Keratinocyte (primary cell): ENCODE results near the gene MSANTD3. TPM values are rescaled to one million over a fixed set of nuclear protein-coding genes. Genes with fewer than 3 reads are reported as not detected.

Experiments used
- DNase-seq: peaks from one replicate; pipeline ENCODE4 v3.0.0-alpha.2; 2011; ENCODE audit warnings: low read depth, missing footprints, low spot score
- FAIRE-seq: peaks from 2 replicates; lab custom pipeline; 2011; peaks lifted over from hg19 to GRCh38; lab: Jason Lieb, UNC
- H2AFZ ChIP-seq: 2 replicates; pipeline ENCODE4 v1.6.0; 2012; ENCODE audit warnings: low read length, control low read depth, inconsistent platforms; ENCODE audit not compliant: control insufficient read depth
- H3K27ac ChIP-seq: 2 replicates; pipeline ENCODE4 v1.5.1; 2011; ENCODE audit warnings: low read length; ENCODE audit not compliant: control insufficient read depth, insufficient read depth
- H3K27me3 ChIP-seq: 3 replicates; pipeline ENCODE4 v1.6.0; 2011; ENCODE audit warnings: low read length; ENCODE audit not compliant: control insufficient read depth, insufficient read depth; ENCODE audit errors: extremely low read depth
- H3K36me3 ChIP-seq, 2 experiments: 2 replicates in 1 of 2; 3 replicates in 1 of 2; pipeline ENCODE4 v1.5.1; 2011; ENCODE audit warnings: low read length in 2 of 2, mild to moderate bottlenecking in 1 of 2; ENCODE audit not compliant: control insufficient read depth in 2 of 2, insufficient read depth in 2 of 2; ENCODE audit errors: extremely low read depth in 1 of 2
- H3K4me1 ChIP-seq: 3 replicates; pipeline ENCODE4 v1.5.1; 2011; ENCODE audit warnings: low read length; ENCODE audit not compliant: control insufficient read depth, insufficient read depth; ENCODE audit errors: extremely low read depth
- H3K4me2 ChIP-seq: 3 replicates; pipeline ENCODE4 v1.6.0; 2011; ENCODE audit warnings: low read depth, low read length; ENCODE audit not compliant: control insufficient read depth, insufficient read depth; ENCODE audit errors: extremely low read depth
- H3K4me3 ChIP-seq, 3 experiments: fragments of 200-600 bp in 1 of 3; sonication (generic) in 1 of 3; 2 replicates in 2 of 3; 3 replicates in 1 of 3; pipeline ENCODE4 v1.5.1; 2011 to 2016; ENCODE audit warnings: low read length in 3 of 3, mild to moderate bottlenecking in 3 of 3, control low read depth in 2 of 3, inconsistent platforms in 1 of 3, low read depth in 1 of 3, mixed read lengths in 1 of 3, mixed run types in 1 of 3, moderate library complexity in 1 of 3; ENCODE audit not compliant: control insufficient read depth in 2 of 3, insufficient read depth in 2 of 3; ENCODE audit errors: extremely low read depth in 1 of 3
- H3K79me2 ChIP-seq: 2 replicates; pipeline ENCODE4 v1.6.0; 2012; ENCODE audit warnings: low read length; ENCODE audit not compliant: control insufficient read depth, insufficient read depth
- H3K9ac ChIP-seq: 3 replicates; pipeline ENCODE4 v1.6.0; 2011; ENCODE audit warnings: low read length; ENCODE audit not compliant: control insufficient read depth, insufficient read depth; ENCODE audit errors: extremely low read depth
- H3K9me1 ChIP-seq: 3 replicates; pipeline ENCODE4 v1.6.0; 2011; ENCODE audit warnings: low read length; ENCODE audit not compliant: control insufficient read depth, insufficient read depth; ENCODE audit errors: extremely low read depth
- H3K9me3 ChIP-seq: 2 replicates; pipeline ENCODE4 v1.5.1; 2012; ENCODE audit warnings: low read depth, low read length; ENCODE audit not compliant: control insufficient read depth
- H4K20me1 ChIP-seq: 3 replicates; pipeline ENCODE4 v1.6.0; 2011; ENCODE audit warnings: low read length; ENCODE audit not compliant: control insufficient read depth, insufficient read depth; ENCODE audit errors: extremely low read depth
- EZH2 ChIP-seq: IDR thresholded peaks from one replicate; pipeline ENCODE4 v1.6.1; 2012; ENCODE audit warnings: inconsistent platforms, mild to moderate bottlenecking, low read length, moderate library complexity
- dilution Hi-C: fragments of 300-500 bp; cut with MboI; formaldehyde crosslinking; loops from one replicate; pipeline ENCODE4 v1.7.0; 2020; ENCODE audit warnings: low sequenced_read_pairs; ENCODE audit not compliant: extremely low pct_ligation_motif_present
- polyA plus RNA-seq, 5 experiments: library from polyadenylated mRNA; depleted of rRNA in 3 of 5; stranded (reverse) in 3 of 5; stranded (forward) in 1 of 5; unstranded in 1 of 5; fragments of >200 nt; gene quantifications; 1 replicate in 1 of 5; 2 replicates in 3 of 5; 3 replicates in 1 of 5; pipeline versions ENCODE4 v1.2.1 to v1.2.3, GENCODE V29; 2011 to 2012; ENCODE audit warnings: missing spikeins in 2 of 5, low read depth in 1 of 5, low replicate concordance in 1 of 5
- TF ChIP-seq, protein P1 (sequence below), 3 experiments: IDR thresholded peaks in 1 of 3; conservative IDR thresholded peaks in 1 of 3; optimal IDR thresholded peaks in 1 of 3; 2 replicates in 2 of 3; 3 replicates in 1 of 3; pipeline versions ENCODE3 to v1.5.1; 2011; ENCODE audit warnings: low read length in 3 of 3, mild to moderate bottlenecking in 3 of 3, moderate library complexity in 2 of 3, control low read depth in 1 of 3, inconsistent platforms in 1 of 3; ENCODE audit not compliant: insufficient read depth in 2 of 3; ENCODE audit errors: extremely low read depth in 1 of 3

MSANTD3 gene
- polyA plus RNA-seq, 1 donor (not counting 4 experiments of a cell fraction or from before 2014, with no cell fraction given): 50.7 TPM

DNA sequence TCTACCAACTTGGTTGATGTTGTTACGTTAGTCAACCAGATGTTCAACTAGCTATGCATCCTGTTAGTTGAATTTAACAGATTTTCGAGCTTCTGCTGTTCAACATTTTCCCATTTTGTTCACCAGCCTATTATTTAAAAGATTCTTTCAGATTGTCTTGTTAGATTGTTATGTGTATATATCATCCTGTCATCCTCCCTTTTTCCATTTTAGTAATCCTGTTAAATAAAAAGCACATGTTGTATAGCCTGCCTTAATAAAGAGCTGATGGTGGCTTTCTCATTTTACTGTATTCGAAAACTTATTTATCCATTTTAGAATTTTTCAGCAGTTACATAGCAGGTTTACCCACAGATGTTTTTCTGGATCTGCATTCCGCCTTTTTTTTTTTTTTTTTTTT lies 50.3 kb downstream of the MSANTD3 start:
- no peaks in the 10 kb centered on the region for H3K4me1 ChIP-seq
- TF ChIP-seq EZH2: no peak
- TF ChIP-seq, protein P1, sequence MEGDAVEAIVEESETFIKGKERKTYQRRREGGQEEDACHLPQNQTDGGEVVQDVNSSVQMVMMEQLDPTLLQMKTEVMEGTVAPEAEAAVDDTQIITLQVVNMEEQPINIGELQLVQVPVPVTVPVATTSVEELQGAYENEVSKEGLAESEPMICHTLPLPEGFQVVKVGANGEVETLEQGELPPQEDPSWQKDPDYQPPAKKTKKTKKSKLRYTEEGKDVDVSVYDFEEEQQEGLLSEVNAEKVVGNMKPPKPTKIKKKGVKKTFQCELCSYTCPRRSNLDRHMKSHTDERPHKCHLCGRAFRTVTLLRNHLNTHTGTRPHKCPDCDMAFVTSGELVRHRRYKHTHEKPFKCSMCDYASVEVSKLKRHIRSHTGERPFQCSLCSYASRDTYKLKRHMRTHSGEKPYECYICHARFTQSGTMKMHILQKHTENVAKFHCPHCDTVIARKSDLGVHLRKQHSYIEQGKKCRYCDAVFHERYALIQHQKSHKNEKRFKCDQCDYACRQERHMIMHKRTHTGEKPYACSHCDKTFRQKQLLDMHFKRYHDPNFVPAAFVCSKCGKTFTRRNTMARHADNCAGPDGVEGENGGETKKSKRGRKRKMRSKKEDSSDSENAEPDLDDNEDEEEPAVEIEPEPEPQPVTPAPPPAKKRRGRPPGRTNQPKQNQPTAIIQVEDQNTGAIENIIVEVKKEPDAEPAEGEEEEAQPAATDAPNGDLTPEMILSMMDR (optimal IDR thresholded peaks at IDR 0.05 in 1 of 3, IDR thresholded peaks at IDR 0.05 in 1 of 3, conservative IDR thresholded peaks at IDR 0.05 in 1 of 3; ENCODE audit: extremely low read depth in 1 of 3, insufficient read depth in 2 of 3, low read length in 3 of 3): no peak
- H3K9me3 ChIP-seq: no peaks in the 10 kb centered on the region
- no peaks in the 10 kb centered on the region for H3K9me1 ChIP-seq
- DNase-seq (no peak), FAIRE-seq (no peak)
- no peaks in the 10 kb centered on the region for H3K79me2 ChIP-seq
- no peak overlapping the region for H3K27ac ChIP-seq
- no peak overlapping the region for H2AFZ ChIP-seq
- H3K4me3 ChIP-seq: no peak overlapping the region
- no peaks in the 10 kb centered on the region for H3K27me3 ChIP-seq
- H3K36me3 ChIP-seq: no peaks in the 10 kb centered on the region
- no peak overlapping the region for H3K9ac ChIP-seq
- no peaks in the 10 kb centered on the region for H4K20me1 ChIP-seq
- H3K4me2 ChIP-seq: no peak overlapping the region
- dilution Hi-C loops: no loop called here

DNA sequence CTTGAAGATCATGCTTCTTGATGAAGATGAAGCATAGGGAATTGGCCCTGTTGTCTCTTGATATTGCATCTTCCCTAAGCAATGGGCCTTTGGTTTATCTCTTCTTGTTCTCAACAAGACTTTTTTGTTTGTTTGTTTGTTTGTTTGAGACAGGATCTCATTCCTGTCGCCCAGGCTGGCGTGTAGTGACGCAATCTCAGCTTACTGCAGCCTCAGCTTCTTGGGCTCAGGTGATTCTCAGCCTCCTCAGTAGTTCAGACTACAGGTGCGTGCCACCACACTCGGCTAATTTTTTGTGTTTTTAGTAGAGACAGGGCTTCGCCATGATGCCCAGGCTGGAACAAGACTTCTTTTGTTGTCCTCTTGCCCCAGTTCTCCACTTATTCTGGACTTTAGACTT lies 51.2 kb downstream of the MSANTD3 start:
- DNase-seq (no peak), FAIRE-seq (no peak)
- Histone ChIP-seq H3K9me3 (no peaks in the 10 kb centered on the region), H4K20me1 (no peaks in the 10 kb centered on the region), H2AFZ (no peak overlapping the region), H3K79me2 (no peaks in the 10 kb centered on the region), H3K9me1 (no peaks in the 10 kb centered on the region), H3K4me1 (no peaks in the 10 kb centered on the region), H3K4me3 (no peak overlapping the region), H3K36me3 (no peaks in the 10 kb centered on the region), H3K4me2 (no peak overlapping the region), H3K27ac (no peak overlapping the region), H3K9ac (no peak overlapping the region), H3K27me3 (no peaks in the 10 kb centered on the region)
- TF ChIP-seq EZH2: no peak
- TF ChIP-seq, protein P1 (optimal IDR thresholded peaks at IDR 0.05 in 1 of 3, IDR thresholded peaks at IDR 0.05 in 1 of 3, conservative IDR thresholded peaks at IDR 0.05 in 1 of 3; ENCODE audit: extremely low read depth in 1 of 3, insufficient read depth in 2 of 3, low read length in 3 of 3): no peak
- dilution Hi-C loops: no loop called here
